Measurements from ENCODE around the gene TOM1.

- TF ChIP-seq POLR2AphosphoS5 (IDR thresholded peaks at IDR 0.05; ENCODE audit: low read depth) (no peak), CTCF (IDR thresholded peaks at IDR 0.05; ENCODE audit: insufficient read depth, low read length) (no peak), REST (IDR thresholded peaks at IDR 0.05; ENCODE audit: insufficient replicate concordance, low read depth) (no peak), GABPA (IDR thresholded peaks at IDR 0.05; ENCODE audit: low read depth) (no peak), SPI1 (IDR thresholded peaks at IDR 0.05; ENCODE audit: borderline replicate concordance, low read depth) (no peak)
Observed at GRCh38 chr22:35345808-35346505, 46.3 kb downstream of the TOM1 start.
